Hepatocyte (in vitro differentiated cells): ENCODE measurements around the gene CCR7.
"Not testable (repeated sequence)": the region's sequence is repeated elsewhere in the genome, so short reads cannot be mapped to it uniquely, and the experiment has no call there.

Source experiments
- CTCF ChIP-seq: fragments of 200-600 bp; sonication (generic); IDR thresholded peaks from 2 replicates; pipeline ENCODE4 v1.5.1; 2016; ENCODE audit warnings: antibody characterized with exemption, mild to moderate bottlenecking; ENCODE audit not compliant: poor library complexity
- EZH2 ChIP-seq: fragments of 200-600 bp; sonication (generic); IDR thresholded peaks from 2 replicates; pipeline ENCODE4 v1.6.1; 2016; ENCODE audit warnings: antibody characterized with exemption, mild to moderate bottlenecking, borderline replicate concordance

DNA sequence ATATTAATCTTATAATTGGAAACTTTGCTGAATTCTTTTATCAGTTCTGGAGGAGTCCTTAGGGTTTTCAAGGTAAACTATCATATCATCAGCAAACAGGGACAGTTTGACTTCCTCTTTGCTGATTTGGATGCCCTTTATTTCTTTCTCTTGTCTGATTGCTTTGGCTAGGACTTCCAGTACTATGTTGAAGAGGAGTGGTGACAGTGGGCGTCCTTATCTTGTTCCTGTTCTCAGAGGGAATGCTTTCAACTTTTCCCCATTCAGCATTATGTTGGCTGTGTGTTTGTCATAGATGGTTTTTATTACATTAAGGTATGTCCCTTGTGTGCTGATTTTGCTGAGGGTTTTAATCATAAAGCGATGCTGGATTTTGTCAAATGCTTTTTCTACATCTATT lies 19.7 kb upstream of the CCR7 start:
- TF ChIP-seq CTCF, EZH2: not testable (repeated sequence)
